Measurements from ENCODE around the gene PTPRD. TPM values are rescaled to one million over a fixed set of nuclear protein-coding genes. Genes with fewer than 3 reads are reported as not detected.

The PTPRD gene
- total RNA-seq, 1 donor from 2014 or later: 139 TPM

DNA sequence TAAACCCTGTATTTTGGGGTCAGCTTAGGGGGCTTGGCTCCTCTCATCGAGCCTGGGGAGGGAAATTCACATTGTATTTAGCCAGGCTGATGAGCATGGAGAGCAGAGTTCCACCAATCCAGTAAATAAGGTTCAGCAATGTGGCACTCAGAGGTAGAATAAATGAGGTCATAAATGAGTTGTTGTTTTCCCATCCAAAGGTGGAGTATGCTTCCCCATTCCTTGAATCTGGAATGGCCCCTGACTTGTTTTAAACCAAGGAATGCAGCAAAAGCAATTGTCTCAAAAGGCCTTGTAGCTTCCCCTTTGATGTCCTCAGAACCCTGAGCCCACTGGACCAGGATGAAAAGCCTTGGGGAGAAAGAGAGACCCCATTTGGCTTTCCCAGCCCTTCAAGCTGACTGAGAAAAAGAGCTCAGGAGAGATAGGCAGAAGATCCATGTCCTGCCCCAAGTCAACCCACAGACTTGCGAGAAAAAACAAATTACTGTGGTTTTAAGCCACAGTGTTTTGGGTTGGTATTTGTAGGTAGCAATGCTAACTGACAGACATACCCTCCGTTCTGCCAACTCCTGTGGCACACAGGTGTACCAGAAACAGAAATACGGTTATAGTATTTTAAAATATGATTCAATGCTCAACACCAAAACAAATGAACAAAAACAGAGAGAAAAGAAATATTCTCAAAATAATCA lies 2247.2 kb downstream of the PTPRD start:
- DNase-seq (ENCODE audit: low read depth, low spot score): no peak
- no peaks in the 10 kb centered on the region for H3K9me3 Mint-ChIP-seq
- no peaks in the 10 kb centered on the region for H3K36me3 Mint-ChIP-seq (ENCODE audit: low read depth)
- TF ChIP-seq, protein P1, sequence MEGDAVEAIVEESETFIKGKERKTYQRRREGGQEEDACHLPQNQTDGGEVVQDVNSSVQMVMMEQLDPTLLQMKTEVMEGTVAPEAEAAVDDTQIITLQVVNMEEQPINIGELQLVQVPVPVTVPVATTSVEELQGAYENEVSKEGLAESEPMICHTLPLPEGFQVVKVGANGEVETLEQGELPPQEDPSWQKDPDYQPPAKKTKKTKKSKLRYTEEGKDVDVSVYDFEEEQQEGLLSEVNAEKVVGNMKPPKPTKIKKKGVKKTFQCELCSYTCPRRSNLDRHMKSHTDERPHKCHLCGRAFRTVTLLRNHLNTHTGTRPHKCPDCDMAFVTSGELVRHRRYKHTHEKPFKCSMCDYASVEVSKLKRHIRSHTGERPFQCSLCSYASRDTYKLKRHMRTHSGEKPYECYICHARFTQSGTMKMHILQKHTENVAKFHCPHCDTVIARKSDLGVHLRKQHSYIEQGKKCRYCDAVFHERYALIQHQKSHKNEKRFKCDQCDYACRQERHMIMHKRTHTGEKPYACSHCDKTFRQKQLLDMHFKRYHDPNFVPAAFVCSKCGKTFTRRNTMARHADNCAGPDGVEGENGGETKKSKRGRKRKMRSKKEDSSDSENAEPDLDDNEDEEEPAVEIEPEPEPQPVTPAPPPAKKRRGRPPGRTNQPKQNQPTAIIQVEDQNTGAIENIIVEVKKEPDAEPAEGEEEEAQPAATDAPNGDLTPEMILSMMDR (conservative IDR thresholded peaks at IDR 0.05): no peak
- H3K27me3 Mint-ChIP-seq (ENCODE audit: low read depth): no peaks in the 10 kb centered on the region
- no peaks in the 10 kb centered on the region for H3K4me1 Mint-ChIP-seq
- H3K4me3 Mint-ChIP-seq: no peak overlapping the region
- H3K27ac Mint-ChIP-seq (ENCODE audit: unreplicated experiment): no peak overlapping the region

DNA sequence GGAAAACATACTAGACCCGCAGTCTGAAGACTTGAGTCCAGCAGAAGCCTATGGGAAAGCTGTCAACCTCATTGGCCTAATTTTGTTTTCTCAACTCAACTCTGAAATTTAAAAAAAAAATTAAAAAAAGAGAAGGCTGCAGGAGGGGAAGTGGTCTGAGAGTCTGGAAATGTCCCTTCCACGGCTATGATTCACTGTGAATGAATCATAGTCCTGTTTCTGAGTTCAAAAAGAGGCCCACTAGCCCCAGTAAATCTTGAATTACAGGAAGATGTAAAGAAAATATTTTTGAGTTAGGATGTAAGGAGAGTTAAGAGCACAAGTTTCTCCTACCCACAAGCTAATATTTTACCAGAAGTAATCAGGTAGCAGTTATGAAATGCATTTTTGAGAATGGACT lies 2247.8 kb downstream of the PTPRD start:
- TF ChIP-seq, protein P1 (conservative IDR thresholded peaks at IDR 0.05): no peak

DNA sequence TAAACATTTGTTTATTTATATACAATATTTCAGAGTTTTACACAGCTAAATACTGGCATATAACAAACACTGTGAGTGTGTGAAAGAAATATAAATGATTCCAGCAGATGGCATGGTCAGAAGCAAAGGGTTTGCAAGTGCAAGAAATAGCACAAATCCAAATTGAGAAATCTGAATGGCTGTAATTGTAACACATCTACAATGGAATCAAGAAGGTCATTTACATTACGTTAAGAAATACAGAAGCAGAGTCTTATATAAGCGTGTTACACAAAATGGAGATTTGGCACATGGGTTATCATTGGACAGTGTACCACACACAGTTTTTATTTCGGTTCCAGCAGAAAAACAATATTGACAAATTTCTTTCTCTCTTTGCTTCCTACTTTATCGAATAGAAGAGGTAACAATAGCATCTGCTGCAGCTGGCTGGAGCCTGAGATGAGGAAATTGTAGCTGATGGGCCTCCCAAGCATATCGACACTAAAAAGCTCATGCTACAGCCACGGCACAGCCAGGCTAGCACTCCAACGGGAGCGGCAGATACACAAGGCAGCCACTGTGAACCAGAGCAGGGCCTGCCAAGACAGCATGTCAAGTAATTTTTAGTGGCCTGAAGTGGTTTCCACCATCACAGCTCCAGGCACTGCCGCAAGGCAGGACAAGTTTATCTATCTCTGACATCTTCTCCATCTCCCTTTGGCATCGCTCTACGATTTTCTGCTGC lies 2248.6 kb downstream of the PTPRD start:
- H3K36me3 Mint-ChIP-seq (ENCODE audit: low read depth): peaks cover 3% of the 10 kb centered on the region
- H3K27ac Mint-ChIP-seq (ENCODE audit: unreplicated experiment): no peak overlapping the region
- no peak for DNase-seq (ENCODE audit: low read depth, low spot score)
- peaks cover 2% of the 10 kb centered on the region for H3K9me3 Mint-ChIP-seq
- no peak overlapping the region for H3K4me3 Mint-ChIP-seq
- TF ChIP-seq, protein P1 (conservative IDR thresholded peaks at IDR 0.05): no peak
- no peaks in the 10 kb centered on the region for H3K27me3 Mint-ChIP-seq (ENCODE audit: low read depth)
- no peaks in the 10 kb centered on the region for H3K4me1 Mint-ChIP-seq

More for the DNA sequence above, 2247.8 kb downstream of the PTPRD start:
- H3K27me3 Mint-ChIP-seq (ENCODE audit: low read depth): no peaks in the 10 kb centered on the region
- H3K27ac Mint-ChIP-seq (ENCODE audit: unreplicated experiment): no peak overlapping the region
- no peak overlapping the region for H3K4me3 Mint-ChIP-seq
- DNase-seq (ENCODE audit: low read depth, low spot score): no peak
- H3K36me3 Mint-ChIP-seq (ENCODE audit: low read depth): no peaks in the 10 kb centered on the region
- no peaks in the 10 kb centered on the region for H3K9me3 Mint-ChIP-seq
- H3K4me1 Mint-ChIP-seq: no peaks in the 10 kb centered on the region

DNA sequence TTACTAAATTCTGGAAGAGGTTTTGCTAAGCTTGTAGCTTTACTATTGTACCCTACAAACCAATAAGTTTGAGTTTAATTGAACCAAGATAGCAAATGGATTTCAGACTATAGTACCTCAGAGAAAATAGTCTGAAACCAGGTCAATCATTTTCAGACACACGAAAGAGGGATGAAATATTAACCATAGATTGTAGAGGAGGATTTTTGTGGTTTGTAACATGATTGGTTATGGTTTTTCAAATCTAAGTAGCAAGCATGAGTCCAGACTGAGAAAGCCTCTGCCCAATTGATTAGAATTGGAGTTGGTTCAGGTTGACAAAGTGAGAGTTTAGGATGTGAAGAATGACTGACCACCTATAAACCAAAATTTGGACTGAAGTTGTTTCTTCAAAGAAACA lies 2250.6 kb downstream of the PTPRD start:
- TF ChIP-seq, protein P1 (conservative IDR thresholded peaks at IDR 0.05): no peak
- no peaks in the 10 kb centered on the region for H3K4me1 Mint-ChIP-seq
- no peak for DNase-seq (ENCODE audit: low read depth, low spot score)
- peaks cover 2% of the 10 kb centered on the region for H3K9me3 Mint-ChIP-seq
- H3K27me3 Mint-ChIP-seq (ENCODE audit: low read depth): no peaks in the 10 kb centered on the region
- H3K27ac Mint-ChIP-seq (ENCODE audit: unreplicated experiment): no peak overlapping the region
- peaks cover 3% of the 10 kb centered on the region for H3K36me3 Mint-ChIP-seq (ENCODE audit: low read depth)
- H3K4me3 Mint-ChIP-seq: no peak overlapping the region

DNA sequence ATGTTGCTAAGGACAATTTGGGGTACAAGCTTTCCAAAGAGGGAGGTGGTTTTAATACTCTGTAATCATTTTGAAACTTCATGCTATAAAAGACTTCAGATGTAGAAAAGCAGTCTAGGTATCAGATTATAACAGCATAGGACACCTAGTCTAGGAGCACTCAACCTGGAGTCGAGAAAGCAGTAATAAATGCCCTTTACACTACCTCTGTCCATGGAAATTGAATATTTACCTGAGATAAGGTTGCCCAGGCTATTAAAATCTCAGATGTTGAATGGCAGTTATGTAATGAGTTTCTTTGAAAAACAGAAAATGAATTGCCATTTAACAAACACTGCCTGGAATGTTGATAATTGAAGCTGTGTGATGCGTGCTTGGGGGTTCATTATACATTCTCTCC lies 2251.4 kb downstream of the PTPRD start:
- no peak for DNase-seq (ENCODE audit: low read depth, low spot score)
- Mint-ChIP-seq H3K9me3 (peaks cover 2% of the 10 kb centered on the region), H3K4me1 (no peaks in the 10 kb centered on the region), H3K4me3 (no peak overlapping the region), H3K27me3 (ENCODE audit: low read depth) (no peaks in the 10 kb centered on the region), H3K27ac (ENCODE audit: unreplicated experiment) (no peak overlapping the region), H3K36me3 (ENCODE audit: low read depth) (peaks cover 3% of the 10 kb centered on the region)
- TF ChIP-seq, protein P1 (conservative IDR thresholded peaks at IDR 0.05): no peak

Measured in neural crest cell (in vitro differentiated cells).